Measurements from ENCODE around the gene DCAF17. TPM values are rescaled to one million over a fixed set of nuclear protein-coding genes. Genes with fewer than 3 reads are reported as not detected.

Gene DCAF17
- polyA plus RNA-seq, 2 of the 4 experiments (the other 2 are of a cell fraction) = 11.5 to 26.9 TPM

DNA sequence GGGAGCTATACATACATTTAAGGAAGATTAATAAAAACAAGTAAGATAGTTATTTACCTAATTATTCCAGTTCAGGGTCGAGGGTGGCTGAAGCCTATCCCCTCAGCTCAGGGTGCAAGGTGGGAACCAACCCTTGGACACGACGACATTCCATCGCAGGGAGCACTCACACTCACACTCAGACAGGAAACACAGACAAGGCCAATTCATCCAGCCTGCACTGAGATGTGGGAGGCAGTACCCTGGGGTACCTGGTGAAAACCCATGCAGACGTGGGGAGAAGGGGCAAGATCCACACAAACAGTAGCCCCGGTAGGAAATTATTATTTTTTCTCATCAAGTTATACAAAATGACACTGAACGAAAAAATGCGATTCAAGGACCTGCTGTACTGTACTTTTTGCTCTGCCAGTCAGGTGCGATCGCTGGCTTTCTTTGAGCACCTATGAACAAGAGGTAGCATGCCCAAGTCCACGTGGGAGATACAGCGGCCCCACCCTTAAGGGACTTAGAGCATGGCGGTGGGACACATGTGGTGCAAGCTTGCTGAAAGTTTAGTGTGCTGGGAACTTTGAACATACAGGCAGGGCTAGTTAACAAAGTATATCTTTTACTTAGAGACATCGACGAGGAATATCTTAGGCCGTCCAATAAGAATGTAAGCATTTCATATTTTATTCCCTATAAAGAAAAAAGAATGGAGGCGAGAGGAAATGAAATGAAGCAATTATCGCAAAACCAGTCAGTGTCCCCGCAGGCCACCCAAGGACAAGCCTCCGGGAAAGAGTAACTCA, 860 bp upstream of the DCAF17 start (continued):
- TF ChIP-seq HOXA7 (CRISPR knock-in tag; IDR thresholded peaks at IDR 0.05) (no peak), HOXB13 (CRISPR knock-in tag; IDR thresholded peaks at IDR 0.05; ENCODE audit: low read depth) (no peak), CBX8 (IDR thresholded peaks at IDR 0.05) (no peak), RFX5 (IDR thresholded peaks at IDR 0.05) (no peak)
- TF ChIP-seq, protein P1, sequence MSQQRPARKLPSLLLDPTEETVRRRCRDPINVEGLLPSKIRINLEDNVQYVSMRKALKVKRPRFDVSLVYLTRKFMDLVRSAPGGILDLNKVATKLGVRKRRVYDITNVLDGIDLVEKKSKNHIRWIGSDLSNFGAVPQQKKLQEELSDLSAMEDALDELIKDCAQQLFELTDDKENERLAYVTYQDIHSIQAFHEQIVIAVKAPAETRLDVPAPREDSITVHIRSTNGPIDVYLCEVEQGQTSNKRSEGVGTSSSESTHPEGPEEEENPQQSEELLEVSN (IDR thresholded peaks at IDR 0.05; ENCODE audit: borderline replicate concordance, low read depth) = no peak

DNA sequence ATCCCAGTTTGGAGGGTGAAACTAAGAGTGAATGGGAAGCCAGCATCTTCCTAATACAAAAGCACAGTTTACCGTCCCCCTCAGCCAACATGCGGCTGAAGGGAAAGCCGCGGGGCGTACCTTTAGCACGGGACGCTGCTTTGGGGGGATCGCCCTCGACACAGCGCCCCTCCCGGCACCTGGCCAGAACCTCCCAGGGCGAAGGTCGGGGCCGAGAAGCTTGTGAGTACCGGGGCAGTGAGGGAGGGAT, 338 bp upstream of the DCAF17 start, which contains the start of gene METTL8:
Gene METTL8, minus strand, starts transcription at position 228 of the 250 bp plus-strand sequence. CDS start 41,805 bp downstream, outside the sequence.
- Histone ChIP-seq H3K27ac (peak within 1 kb of the TSS; percentile 96), H3K4me3 (peak within 1 kb of the TSS; percentile 57), H3K4me1 (peaks cover 37% of the 10 kb centered on the region), H3K4me2 (peak within 1 kb of the TSS; percentile 91), H3K9me3 (peaks cover 4% of the 10 kb centered on the region; the same call in 1 of the 3 replicates)
- ChIA-PET CTCF (interaction anchor here (1.1 to 2.3 kb wide), 3 partner anchors 24 to 504 kb away, joined by 3 to 7 read pairs (median 4); partner anchors contain the start of gene GORASP2), POLR2A (interaction anchor here (0.6 to 2.0 kb wide), 13 partner anchors 16 to 665 kb away, joined by 3 to 9 read pairs (median 4); partner anchors contain the start of genes CYBRD1, GORASP2 and TLK1)
- ATAC-seq (no peak), FAIRE-seq (no peak), DNase-seq (ENCODE audit: low read depth in 1 of 2, low spot score in 1 of 2) (no peak)
- under 1% methylated on average over 12 of the region's 15 CpGs for WGBS (ENCODE audit: missing lambda C conversion rate)
- TF ChIP-seq MYC (IDR thresholded peaks at IDR 0.05; ENCODE audit: borderline replicate concordance, low read length) (no peak; the same call in 1 of the 2 replicates), CBX2 (IDR thresholded peaks at IDR 0.05; ENCODE audit: borderline replicate concordance, low read depth) (no peak), RARB (CRISPR knock-in tag; IDR thresholded peaks at IDR 0.05) (no peak), HEYL (CRISPR knock-in tag; IDR thresholded peaks at IDR 0.05) (no peak), POLR2A (IDR thresholded peaks at IDR 0.05; ENCODE audit: low read length) (peak; percentile 62; the same call in 1 of the 2 replicates), EP300 (IDR thresholded peaks at IDR 0.05) (no peak), CBX8 (IDR thresholded peaks at IDR 0.05) (no peak), SMC3 (IDR thresholded peaks at IDR 0.05) (no peak), FOSL2 (IDR thresholded peaks at IDR 0.05) (no peak), FOSL2 (CRISPR knock-in tag; IDR thresholded peaks at IDR 0.05) (no peak), HOXA7 (CRISPR knock-in tag; IDR thresholded peaks at IDR 0.05) (no peak), TFCP2L1 (CRISPR knock-in tag; IDR thresholded peaks at IDR 0.05) (no peak), ZC3H11A (IDR thresholded peaks at IDR 0.05) (no peak), TP53 (CRISPR knock-in tag; IDR thresholded peaks at IDR 0.05) (no peak)
- TF ChIP-seq, protein P2, sequence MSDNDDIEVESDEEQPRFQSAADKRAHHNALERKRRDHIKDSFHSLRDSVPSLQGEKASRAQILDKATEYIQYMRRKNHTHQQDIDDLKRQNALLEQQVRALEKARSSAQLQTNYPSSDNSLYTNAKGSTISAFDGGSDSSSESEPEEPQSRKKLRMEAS (IDR thresholded peaks at IDR 0.05) = peak; percentile 10; the same call in 1 of the 2 replicates
- TF ChIP-seq, protein P3, sequence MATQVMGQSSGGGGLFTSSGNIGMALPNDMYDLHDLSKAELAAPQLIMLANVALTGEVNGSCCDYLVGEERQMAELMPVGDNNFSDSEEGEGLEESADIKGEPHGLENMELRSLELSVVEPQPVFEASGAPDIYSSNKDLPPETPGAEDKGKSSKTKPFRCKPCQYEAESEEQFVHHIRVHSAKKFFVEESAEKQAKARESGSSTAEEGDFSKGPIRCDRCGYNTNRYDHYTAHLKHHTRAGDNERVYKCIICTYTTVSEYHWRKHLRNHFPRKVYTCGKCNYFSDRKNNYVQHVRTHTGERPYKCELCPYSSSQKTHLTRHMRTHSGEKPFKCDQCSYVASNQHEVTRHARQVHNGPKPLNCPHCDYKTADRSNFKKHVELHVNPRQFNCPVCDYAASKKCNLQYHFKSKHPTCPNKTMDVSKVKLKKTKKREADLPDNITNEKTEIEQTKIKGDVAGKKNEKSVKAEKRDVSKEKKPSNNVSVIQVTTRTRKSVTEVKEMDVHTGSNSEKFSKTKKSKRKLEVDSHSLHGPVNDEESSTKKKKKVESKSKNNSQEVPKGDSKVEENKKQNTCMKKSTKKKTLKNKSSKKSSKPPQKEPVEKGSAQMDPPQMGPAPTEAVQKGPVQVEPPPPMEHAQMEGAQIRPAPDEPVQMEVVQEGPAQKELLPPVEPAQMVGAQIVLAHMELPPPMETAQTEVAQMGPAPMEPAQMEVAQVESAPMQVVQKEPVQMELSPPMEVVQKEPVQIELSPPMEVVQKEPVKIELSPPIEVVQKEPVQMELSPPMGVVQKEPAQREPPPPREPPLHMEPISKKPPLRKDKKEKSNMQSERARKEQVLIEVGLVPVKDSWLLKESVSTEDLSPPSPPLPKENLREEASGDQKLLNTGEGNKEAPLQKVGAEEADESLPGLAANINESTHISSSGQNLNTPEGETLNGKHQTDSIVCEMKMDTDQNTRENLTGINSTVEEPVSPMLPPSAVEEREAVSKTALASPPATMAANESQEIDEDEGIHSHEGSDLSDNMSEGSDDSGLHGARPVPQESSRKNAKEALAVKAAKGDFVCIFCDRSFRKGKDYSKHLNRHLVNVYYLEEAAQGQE (IDR thresholded peaks at IDR 0.05) = no peak
- TF ChIP-seq, protein P4, sequence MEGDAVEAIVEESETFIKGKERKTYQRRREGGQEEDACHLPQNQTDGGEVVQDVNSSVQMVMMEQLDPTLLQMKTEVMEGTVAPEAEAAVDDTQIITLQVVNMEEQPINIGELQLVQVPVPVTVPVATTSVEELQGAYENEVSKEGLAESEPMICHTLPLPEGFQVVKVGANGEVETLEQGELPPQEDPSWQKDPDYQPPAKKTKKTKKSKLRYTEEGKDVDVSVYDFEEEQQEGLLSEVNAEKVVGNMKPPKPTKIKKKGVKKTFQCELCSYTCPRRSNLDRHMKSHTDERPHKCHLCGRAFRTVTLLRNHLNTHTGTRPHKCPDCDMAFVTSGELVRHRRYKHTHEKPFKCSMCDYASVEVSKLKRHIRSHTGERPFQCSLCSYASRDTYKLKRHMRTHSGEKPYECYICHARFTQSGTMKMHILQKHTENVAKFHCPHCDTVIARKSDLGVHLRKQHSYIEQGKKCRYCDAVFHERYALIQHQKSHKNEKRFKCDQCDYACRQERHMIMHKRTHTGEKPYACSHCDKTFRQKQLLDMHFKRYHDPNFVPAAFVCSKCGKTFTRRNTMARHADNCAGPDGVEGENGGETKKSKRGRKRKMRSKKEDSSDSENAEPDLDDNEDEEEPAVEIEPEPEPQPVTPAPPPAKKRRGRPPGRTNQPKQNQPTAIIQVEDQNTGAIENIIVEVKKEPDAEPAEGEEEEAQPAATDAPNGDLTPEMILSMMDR (IDR thresholded peaks at IDR 0.05) = peak; percentile 48; the same call in 2 of the 3 replicates
- TF ChIP-seq, protein P1 (IDR thresholded peaks at IDR 0.05; ENCODE audit: borderline replicate concordance, low read depth) = no peak
- TF ChIP-seq, protein P5, sequence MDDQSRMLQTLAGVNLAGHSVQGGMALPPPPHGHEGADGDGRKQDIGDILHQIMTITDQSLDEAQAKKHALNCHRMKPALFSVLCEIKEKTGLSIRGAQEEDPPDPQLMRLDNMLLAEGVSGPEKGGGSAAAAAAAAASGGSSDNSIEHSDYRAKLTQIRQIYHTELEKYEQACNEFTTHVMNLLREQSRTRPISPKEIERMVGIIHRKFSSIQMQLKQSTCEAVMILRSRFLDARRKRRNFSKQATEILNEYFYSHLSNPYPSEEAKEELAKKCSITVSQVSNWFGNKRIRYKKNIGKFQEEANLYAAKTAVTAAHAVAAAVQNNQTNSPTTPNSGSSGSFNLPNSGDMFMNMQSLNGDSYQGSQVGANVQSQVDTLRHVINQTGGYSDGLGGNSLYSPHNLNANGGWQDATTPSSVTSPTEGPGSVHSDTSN (IDR thresholded peaks at IDR 0.05) = peak; percentile 19; the same call in 1 of the 2 replicates
- TF ChIP-seq, protein P6, sequence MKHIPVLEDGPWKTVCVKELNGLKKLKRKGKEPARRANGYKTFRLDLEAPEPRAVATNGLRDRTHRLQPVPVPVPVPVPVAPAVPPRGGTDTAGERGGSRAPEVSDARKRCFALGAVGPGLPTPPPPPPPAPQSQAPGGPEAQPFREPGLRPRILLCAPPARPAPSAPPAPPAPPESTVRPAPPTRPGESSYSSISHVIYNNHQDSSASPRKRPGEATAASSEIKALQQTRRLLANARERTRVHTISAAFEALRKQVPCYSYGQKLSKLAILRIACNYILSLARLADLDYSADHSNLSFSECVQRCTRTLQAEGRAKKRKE (CRISPR knock-in tag; IDR thresholded peaks at IDR 0.05; ENCODE audit: low read depth) = no peak

All from A549 (cell line).